Fibroblast of the conjunctiva (primary cell): ENCODE data around the gene BTBD17.

Experiments
- DNase-seq: peaks from one replicate; pipeline ENCODE4 v3.0.0-alpha.2; 2010; ENCODE audit warnings: low read depth

BTBD17 gene

DNA sequence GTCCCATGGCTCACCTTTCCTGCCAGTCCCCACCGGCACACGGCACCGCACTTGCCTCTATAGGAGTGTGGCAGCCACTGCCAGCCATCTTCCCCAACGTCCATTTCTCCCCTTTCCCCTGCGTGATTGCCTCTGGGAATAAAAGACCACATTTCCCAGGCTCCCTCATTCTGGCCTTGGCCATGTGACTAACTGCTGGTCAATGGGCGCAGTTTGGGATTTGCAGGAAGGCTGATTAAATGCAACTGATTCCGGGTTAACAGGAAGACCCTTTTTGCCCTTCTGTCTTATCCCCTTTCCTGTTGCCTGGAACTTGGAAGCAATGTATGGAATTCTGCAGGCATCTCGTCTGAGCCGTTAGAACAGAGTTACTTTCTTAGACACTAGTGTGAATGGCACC, 3.0 kb downstream of the BTBD17 start:
- no peak for DNase-seq

DNA sequence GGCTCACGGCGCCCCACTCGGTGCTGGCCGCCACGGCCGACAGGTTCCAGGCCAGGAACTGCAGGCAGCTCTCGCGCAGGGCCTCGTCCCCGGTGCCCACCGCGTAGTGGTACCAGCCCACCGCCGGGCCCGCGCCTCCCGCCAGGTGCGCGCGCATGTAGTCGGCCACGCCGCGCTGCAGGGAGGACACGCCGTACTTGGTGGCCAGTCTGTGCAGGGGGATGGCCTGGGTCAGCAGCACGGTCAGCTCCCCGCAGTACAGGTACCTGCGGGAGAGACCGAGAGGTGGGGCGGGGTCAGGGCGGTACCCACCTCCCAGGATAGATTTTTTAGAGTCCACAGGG, 4.2 kb downstream of the BTBD17 start:
- DNase-seq: no peak

DNA sequence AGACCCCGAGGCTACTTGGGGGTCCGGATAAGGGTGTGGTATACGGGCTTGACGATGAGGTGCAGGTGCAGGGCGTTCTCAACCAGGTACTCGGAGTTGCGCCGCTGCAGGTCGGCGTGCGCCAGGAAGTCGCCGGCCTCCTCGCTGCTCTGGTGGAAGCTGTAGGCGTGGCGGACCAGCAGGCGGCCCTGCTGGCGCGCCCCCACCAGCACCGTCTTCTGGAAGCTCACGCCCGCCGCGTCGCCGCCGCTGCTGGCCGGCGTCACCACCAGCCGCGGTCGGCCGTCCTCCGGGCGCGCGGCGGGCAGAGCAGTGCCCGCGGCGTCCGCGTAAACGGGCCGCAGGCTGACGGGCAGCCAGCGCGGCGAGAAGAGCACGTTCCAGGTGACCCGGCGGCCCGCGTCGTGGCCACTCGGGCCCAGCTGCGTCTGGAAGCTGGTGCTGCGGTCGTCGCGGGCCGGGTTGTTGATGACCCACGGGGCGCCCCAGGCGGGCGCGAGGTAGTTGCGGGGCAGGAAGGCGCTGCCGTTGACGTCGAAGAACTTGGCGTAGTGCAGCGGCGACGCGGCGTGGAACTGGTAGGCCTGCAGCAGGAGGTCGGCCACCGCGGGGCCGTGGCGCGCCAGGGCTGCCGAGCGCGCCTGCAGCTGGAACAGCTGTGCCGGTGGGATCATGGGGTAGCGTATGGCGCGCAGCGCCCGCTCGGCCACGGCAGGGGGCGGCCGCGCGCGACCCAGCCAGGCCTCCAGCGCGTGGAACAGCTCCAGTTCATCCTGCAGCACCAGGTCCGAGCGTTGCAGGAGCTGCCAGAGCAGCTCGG, 4.8 kb downstream of the BTBD17 start:
- DNase-seq: no peak

DNA sequence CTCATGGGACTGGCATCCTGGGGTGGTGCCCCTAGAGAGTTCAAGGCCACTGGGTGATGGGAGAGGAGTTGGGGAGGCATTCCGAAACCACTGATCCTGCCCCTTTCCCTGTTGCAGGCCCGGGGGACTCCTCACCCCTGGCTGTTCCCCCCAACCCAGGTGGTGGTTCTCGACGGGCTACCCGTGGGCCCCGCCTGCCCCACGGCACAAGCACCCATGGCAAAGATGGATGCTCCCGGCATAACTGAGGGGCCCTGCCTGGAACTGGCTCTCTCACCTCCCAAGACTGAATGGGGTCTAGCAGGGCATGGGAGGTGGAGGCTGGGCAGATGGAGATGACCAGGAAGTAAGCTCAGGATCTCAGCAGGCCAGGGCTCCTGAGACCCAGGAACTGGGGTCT, 6.6 kb downstream of the BTBD17 start:
- DNase-seq: no peak

DNA sequence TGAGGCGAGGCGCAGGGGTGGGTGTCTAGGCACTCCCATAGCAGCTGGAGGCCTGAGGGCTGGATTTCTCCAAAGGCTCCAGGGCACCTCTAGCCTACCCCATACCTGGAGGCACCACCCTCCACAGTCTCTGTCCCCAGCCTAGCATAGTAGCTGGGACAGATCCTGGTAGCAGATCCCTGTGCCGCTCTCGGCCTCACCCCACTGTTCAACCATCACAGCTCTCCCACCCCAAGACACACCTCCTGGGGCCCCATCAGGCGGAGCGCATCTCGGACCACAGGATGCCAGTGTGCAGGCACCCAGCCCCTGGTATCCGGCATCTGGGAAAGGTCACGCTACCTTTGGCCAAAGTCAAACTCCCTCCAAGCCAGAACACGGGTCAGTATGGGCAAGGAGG, 7.1 kb downstream of the BTBD17 start:
- DNase-seq: no peak

DNA sequence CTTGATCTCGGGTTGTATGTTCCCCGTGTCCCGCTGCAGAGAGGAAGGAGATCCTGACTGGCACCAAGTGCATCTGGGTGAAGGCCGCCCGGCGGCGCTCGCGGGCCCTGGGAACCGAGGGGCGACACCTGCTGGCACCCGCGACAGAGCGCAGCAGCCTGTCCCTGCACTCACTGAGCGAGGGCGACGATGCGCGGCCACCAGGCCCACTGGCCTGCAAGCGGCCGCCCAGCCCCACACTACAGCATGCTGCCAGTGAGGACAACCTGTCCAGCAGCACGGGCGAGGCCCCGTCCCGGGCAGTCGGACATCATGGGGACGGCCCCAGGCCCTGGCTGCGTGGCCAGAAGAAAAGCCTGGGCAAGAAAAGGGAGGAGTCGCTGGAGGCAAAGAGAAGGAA, 7.5 kb downstream of the BTBD17 start:
- no peak for DNase-seq

DNA sequence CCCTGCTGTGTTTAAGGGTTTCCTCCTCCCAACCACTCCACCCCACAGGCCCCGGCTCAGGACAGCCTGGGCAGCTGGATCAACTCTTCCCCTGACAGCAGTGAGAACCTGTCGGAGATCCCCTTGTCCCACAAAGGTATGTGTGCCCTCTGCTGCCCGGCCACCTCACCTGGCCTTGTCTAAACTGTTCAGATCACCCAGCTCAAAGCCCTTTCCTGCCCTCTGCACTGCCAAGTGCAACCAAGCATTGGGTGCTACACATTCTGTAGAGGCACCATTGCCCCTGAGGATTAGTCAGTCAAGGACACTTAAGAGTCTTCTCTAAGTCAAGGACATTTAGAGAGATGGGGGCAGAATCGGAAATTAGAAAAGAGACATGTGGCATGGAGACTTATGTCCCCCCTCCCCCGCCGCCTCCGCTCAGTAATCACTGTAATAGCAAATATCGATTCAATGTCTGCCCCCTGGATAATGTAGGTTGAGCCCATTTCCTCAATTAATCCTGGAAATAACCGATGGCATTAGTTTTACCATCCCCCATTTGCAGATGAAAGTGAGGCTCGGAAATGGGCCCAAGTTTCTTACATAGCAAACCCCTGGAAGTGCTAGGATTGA, 8.1 kb downstream of the BTBD17 start:
- no peak for DNase-seq

DNA sequence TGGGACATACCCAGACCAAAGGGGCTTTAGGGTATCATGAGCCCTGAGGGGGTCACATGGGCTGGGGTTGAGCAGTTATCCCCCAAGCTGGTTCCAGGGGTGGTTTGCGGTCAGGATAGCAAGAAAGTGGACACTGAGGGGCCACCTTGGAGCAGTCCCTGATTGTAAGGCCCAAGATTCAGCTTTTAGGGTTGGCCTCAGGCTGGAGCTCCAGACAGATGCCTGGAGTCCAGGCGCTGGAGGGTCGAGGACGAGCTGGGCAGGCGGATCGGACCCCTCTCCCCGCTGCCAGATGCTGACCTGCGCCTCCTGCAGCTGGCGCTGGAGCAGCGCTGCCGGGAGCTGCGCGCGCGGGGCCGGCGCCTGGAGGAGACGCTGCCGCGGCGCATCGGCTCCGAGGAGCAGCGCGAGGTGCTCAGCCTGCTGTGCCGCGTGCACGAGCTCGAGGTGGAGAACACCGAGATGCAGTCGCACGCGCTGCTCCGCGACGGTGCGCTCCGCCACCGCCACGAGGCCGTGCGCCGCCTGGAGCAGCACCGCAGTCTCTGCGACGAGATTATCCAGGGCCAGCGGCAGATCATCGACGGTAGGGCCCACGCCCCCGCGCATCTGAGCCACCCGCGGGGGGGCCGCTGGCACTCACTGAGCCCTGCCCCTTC, 10.0 kb downstream of the BTBD17 start:
- DNase-seq: no peak

DNA sequence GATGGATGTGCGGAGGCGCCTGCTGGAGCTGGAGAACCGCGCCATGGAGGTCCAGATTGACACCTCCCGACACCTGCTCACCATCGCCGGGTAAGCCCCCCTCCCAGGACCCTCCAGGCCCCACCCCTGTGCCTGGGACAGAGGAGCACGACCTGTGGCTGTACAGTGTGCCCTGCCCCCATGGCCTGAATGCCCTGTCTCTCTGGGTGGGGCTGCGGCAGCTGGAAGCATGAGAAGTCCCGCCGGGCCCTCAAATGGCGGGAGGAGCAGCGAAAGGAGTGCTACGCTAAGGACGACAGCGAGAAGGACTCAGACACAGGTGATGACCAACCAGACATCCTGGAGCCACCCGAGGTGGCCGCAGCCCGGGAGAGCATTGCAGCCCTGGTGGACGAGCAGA, 11.2 kb downstream of the BTBD17 start:
- DNase-seq: no peak

DNA sequence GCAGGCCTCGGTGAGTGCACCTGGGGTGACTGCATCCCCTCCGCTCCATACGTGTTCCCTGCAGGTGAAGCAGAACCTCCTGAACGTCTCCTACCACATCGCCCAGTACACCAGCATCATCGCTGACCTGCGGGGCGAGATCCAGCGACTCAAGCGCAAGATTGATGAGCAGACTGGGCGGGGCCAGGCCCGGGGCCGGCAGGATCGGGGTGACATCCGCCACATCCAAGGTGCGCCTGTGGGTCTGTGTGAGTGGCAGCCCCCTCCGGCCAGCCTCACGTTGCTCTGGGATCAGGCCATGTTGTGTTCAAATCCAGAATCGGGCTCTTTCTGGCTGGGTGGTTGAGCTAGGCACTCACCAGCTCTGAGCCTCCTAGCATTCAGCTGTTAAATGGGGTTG, 12.5 kb downstream of the BTBD17 start:
- DNase-seq: no peak

DNA sequence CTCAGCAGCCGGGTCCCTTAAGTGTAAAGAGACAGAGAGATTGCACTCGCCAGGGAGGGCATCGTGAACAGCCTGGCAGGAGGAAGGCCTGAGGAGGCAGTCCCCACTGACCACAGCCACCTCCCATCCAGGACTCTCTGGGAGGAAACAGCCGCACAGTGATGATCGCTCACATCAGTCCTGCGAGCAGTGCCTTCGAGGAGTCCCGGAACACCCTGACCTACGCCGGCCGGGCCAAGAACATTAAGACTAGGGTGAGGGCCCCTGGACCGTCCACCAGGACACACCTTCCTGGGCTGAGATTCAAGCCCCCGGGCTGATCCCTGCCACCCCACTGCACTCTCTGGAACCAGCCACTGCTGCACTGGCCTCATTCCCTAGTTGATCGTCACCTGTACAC, 14.0 kb downstream of the BTBD17 start:
- no peak for DNase-seq

DNA sequence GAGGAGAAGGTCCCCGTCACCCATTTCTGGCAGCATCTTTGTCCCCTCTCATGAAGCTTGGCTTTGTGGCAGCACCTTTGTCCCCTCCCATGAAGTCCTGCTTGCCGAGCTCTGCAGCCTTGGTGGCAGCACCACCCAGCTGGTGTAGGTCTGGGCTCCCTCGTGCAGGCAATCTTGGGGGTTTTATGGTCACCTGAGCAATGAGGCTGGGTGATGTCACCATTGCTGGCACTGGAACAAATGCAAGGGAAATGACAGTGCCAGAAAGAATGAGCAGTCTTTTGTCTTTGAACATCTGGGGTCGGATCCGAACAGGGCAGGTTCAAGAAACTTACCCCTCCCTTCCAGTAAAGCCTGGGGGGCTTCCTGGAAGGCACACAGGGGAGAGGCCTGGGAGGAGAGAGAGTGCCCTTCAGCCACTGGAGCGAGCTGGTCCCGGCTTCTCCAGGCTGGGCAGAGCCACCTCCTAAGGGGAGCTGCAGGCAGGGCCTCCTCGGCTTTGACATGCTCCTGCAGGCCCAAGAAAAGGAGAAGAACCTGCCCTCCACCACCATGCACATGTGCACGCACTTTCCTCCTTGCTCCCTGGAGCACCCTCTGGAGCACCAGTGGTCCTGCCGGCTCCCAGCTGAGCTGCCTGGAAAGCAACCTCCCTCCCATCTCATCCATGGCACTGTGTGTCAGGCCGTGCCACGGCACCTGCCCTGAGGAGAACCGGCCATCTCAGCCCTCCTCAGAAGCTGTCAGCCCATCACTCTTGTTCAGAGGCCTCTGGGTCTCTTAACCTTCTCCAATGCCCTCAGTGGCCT, 16.0 kb downstream of the BTBD17 start:
- DNase-seq: no peak

DNA sequence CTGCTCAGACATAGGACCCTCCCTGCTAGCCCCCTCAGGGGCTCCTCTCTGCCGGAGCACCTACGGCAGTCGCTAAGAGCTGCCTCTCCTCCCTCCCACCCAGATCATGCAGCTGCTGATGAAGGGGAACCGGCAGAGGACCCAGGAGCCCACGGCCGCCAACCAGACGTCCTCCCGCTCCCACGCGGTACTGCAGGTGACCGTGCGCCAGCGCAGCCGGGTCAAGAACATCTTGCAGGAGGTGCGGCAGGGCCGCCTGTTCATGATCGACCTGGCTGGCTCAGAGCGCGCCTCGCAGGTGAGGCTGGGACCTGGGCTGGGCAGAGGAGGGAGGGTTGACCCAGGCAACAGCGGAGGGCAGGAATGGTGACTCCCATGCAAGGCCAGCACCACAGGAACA, 17.0 kb downstream of the BTBD17 start:
- no peak for DNase-seq

DNA sequence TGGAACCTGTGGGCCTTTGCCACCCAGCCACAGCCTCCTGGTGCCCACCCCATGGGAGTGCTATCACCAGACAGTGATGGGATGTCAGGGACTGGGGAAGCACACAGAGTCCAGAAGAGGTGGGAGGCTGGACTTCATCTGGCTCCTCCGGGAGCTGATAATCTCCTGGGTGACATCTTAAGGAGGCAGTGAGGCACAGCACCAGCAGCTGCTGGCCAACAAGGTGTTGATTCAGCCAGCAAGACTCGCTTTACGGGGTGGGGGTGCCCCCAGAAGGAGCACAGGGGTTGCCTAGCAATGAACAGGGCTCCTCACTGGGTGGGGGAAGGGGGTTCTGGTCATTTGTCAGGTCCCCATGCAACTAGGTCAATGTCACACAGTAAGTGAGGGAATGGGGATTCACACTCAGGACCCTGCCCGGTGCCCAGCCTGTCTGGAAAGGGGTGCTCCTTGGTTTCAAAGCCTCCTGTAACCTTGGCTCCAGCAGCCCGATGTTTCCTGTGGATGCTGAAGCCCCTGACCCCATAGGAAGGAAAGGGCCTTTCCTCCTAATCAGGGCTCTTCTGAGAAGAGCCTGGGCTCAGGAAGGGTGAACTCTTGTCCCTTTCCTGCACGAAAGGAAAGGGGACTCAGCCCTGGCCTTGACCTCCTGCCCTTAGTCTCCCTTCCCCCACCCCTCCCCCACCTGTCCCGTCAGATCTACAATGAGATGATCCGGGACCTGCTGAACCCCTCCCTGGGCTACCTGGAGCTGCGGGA, 18.0 kb downstream of the BTBD17 start:
- no peak for DNase-seq

DNA sequence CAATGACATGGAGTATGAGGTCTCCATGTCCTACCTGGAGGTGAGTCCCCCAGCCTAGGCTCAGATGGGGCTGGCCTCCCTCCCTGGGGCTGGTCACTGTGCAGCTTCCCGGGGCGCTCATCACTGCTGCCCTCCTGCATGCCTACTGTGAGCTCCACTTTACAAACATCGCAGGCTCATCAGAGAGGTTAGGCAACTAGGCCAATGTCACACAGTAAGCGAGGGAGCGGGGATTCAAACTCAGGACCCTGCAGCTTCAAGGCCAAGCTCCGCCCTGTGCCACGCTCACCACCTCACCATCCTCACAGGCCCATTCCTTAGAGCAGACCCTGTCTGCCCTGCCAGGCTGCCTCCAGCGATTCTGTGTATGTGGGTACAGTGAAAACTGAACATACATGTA, 18.5 kb downstream of the BTBD17 start:
- DNase-seq: no peak

DNA sequence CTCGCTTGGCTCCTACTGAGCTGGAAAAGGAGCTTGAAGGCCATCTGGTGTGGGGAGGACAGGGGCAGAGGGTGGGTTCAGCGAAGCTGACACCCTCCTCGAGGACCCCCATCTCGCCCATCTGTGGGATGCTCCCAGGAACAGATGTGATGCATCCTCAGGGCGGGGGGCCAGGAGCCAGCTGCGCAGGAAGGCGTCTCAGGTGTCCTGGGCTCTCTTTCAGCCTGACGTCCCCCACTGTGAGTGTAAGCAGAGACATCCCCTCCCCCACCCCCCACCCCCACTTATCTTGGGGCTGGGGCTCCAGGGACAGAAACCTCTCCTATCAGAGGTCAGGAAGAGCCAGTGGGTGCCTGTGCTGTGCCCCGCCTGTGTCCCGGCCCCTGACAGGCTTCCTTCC, 19.4 kb downstream of the BTBD17 start:
- no peak for DNase-seq

DNA sequence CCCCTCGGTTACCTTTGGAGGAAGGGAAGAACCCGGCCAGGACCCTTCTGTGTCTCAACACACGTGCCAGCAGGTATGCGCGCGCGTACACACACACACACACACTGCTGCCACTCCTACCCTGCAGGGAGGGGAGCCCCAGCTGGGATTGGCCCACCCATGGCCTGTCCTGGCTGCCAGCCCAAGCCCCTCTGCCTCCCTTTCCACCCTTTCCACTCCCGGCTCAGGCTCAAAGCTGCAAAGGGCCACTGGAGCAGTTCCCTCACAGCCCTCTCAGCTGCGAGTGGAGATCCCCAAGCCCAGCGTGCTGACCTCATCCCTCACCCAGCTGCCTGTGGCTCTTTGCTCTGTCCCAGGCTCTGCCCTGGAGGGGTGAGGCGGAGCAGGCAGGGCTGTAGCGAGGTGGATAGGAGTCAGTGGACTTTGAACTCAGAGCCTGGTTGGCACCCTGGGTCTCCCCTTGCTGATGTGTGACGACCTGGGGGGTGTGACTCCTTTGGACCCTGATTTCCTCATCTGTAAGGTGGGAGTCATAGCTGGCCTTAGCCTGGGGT, 21.1 kb downstream of the BTBD17 start:
- no peak for DNase-seq

DNA sequence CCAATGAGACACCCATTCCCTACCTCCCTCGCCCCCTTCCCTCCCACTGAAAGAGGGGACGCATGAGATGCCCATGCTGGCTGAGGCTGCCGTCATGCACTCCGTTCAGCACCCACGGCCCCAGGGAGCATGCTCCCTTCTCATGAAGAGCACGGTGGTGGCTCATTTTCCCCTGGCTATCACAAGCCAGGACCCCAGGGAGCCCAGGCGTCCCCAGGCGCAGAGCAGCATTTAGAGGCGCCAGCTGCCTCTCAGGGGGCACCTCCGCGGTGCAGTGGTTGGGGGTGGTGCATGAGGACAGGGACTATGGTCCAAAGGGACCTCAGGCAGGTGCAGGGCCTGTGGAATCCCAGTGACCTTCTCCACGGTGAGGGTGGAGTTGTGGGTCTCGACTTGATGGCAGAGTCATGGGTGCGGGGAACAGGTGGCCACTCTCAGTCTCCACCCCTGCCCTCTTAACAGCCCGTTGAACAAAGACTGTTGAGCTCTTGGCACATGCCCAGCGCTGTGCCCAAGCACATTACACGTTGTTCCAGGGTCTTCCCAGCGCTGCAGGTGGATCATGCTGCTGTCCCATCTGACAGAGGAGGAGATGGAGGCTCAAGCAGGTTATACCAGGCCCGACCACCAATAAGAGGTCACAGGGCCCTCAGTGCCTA, 22.0 kb downstream of the BTBD17 start:
- no peak for DNase-seq

DNA sequence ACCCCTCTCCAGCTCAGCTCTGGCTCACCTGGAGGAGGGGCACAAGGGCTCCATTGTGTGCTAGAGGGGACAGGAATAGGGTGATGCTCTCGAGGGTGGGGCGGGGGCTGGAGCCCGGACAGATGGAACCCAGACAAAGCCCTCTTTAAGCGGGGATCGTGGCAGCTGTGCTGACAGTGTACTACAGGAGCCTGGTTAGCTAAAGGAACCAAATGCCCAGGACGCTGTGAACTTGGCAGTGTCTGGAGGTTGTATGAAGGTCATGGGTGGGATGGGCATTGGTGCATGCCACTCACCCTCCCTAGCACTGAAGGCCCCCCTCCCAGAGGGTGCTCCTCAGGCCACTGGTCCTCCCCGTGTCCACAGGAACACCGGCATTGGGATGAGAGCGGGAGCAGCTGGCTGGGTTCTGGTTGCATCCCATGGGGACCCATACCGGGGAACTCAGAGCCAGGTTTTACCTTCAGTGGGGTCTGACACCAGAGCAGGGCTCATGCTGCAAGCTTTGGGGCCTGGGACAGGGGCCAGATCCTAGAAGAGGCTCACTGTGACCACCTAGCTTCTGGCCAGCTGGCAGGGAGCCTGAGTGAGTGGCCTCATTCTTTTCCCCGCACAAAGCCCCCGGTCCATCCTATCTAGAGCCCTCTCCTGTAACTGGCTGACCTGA, 23.7 kb downstream of the BTBD17 start:
- DNase-seq: no peak

DNA sequence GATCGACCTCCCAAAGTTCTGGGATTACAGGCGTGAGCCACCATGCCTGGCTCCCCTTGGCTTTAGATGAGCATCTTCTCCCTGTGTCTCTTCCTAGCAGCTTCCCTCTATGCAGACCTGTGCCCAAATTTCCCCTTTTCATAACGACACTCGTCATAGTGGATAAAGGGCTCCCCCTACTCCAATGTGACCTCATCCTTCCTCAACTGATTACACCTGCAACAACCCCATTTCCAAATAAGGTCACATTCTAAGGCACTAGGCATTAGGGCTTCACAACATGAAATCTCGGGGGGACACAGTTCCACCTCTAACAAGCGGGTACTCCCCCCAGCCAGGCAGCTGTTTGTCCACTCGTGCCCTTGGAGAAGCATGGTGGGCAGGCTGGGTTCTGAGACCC, 25.4 kb downstream of the BTBD17 start:
- DNase-seq: no peak
